Skeletal muscle tissue (tissue), 4 donors: ENCODE results near the gene CGN. TPM values are rescaled to one million over a fixed set of nuclear protein-coding genes. Genes with fewer than 3 reads are reported as not detected.

Experiments
- H3K27ac ChIP-seq: one replicate; pipeline ENCODE4 v1.7.0; 2013; ENCODE audit warnings: mild to moderate bottlenecking, low read depth, low read length, inconsistent platforms
- H3K27me3 ChIP-seq, 3 donors: one replicate each; pipeline ENCODE4 v1.7.0; 2013; ENCODE audit warnings: low read length in 3 of 3; ENCODE audit not compliant: control insufficient read depth in 3 of 3, insufficient read depth in 3 of 3
- H3K36me3 ChIP-seq, 3 donors: one replicate each; pipeline ENCODE4 v1.7.0; 2013; ENCODE audit warnings: low read length in 3 of 3; ENCODE audit not compliant: control insufficient read depth in 3 of 3, insufficient read depth in 3 of 3
- H3K4me1 ChIP-seq, 3 donors: one replicate each; pipeline ENCODE4 v1.7.0; 2013; ENCODE audit warnings: low read length in 3 of 3, mild to moderate bottlenecking in 3 of 3; ENCODE audit not compliant: control insufficient read depth in 3 of 3, insufficient read depth in 3 of 3
- H3K4me3 ChIP-seq, 3 donors: one replicate each; pipeline ENCODE4 v1.7.0; 2013; ENCODE audit warnings: low read length in 3 of 3
- H3K9ac ChIP-seq, 3 donors: one replicate each; pipeline ENCODE4 v1.7.0; 2013; ENCODE audit warnings: low read length in 3 of 3, mild to moderate bottlenecking in 3 of 3, moderate library complexity in 2 of 3, low read depth in 1 of 3
- H3K9me3 ChIP-seq, 3 donors: one replicate each; pipeline ENCODE4 v1.7.0; 2013; ENCODE audit warnings: low read length in 3 of 3; ENCODE audit not compliant: control insufficient read depth in 3 of 3
- total RNA-seq: library from RNA; depleted of rRNA; stranded (reverse); fragments of >200 nt; gene quantifications from one replicate; pipeline ENCODE4 v1.2.3, GENCODE V29; 2014
- donor health status: Osteomylitis.

Gene CGN
- total RNA-seq, 1 donor from 2014 or later, result 0.52 TPM

- no peak overlapping the region for H3K9ac ChIP-seq
These were observed 31.7 kb upstream of the CGN start for GRCh38 chr1:151479462-151479861.

GRCh38 chr1:151482017-151482416 is 29.2 kb upstream of the CGN start:
- Histone ChIP-seq H3K27me3 (no peaks in the 10 kb centered on the region), H3K9me3 (no peaks in the 10 kb centered on the region), H3K9ac (no peak overlapping the region), H3K27ac (no peak overlapping the region), H3K4me3 (no peak overlapping the region), H3K36me3 (no peaks in the 10 kb centered on the region), H3K4me1 (no peaks in the 10 kb centered on the region)

More at GRCh38 chr1:151479462-151479861, 31.7 kb upstream of the CGN start:
- Histone ChIP-seq H3K27ac (no peak overlapping the region), H3K4me1 (no peaks in the 10 kb centered on the region), H3K27me3 (no peaks in the 10 kb centered on the region), H3K36me3 (no peaks in the 10 kb centered on the region), H3K9me3 (no peaks in the 10 kb centered on the region), H3K4me3 (no peak overlapping the region)

- Histone ChIP-seq H3K4me3 (no peak overlapping the region), H3K27ac (no peak overlapping the region), H3K36me3 (no peaks in the 10 kb centered on the region), H3K9me3 (no peaks in the 10 kb centered on the region), H3K9ac (no peak overlapping the region), H3K27me3 (no peaks in the 10 kb centered on the region), H3K4me1 (no peaks in the 10 kb centered on the region)
These were observed 25.4 kb upstream of the CGN start for GRCh38 chr1:151485685-151486255.

GRCh38 chr1:151486557-151486956 is 24.6 kb upstream of the CGN start:
- H3K27ac ChIP-seq, result no peak overlapping the region
- no peak overlapping the region for H3K9ac ChIP-seq
- no peaks in the 10 kb centered on the region for H3K36me3 ChIP-seq
- no peaks in the 10 kb centered on the region for H3K27me3 ChIP-seq
- no peak overlapping the region for H3K4me3 ChIP-seq
- no peaks in the 10 kb centered on the region for H3K9me3 ChIP-seq
- H3K4me1 ChIP-seq, result no peaks in the 10 kb centered on the region

- no peak overlapping the region for H3K27ac ChIP-seq
- H3K27me3 ChIP-seq, result no peaks in the 10 kb centered on the region
- no peaks in the 10 kb centered on the region for H3K36me3 ChIP-seq
- no peak overlapping the region for H3K9ac ChIP-seq
- no peaks in the 10 kb centered on the region for H3K4me1 ChIP-seq
- no peaks in the 10 kb centered on the region for H3K9me3 ChIP-seq
- H3K4me3 ChIP-seq, result no peak overlapping the region
These were observed 19.5 kb upstream of the CGN start for GRCh38 chr1:151491641-151492040.

GRCh38 chr1:151492120-151492519 is 19.1 kb upstream of the CGN start:
- no peak overlapping the region for H3K9ac ChIP-seq
- H3K9me3 ChIP-seq, result no peaks in the 10 kb centered on the region
- no peaks in the 10 kb centered on the region for H3K36me3 ChIP-seq
- no peaks in the 10 kb centered on the region for H3K4me1 ChIP-seq
- H3K27me3 ChIP-seq, result no peaks in the 10 kb centered on the region
- H3K4me3 ChIP-seq, result no peak overlapping the region
- H3K27ac ChIP-seq, result no peak overlapping the region

- no peak overlapping the region for H3K4me3 ChIP-seq
- H3K9ac ChIP-seq, result no peak overlapping the region
- H3K36me3 ChIP-seq, result no peaks in the 10 kb centered on the region
- H3K27me3 ChIP-seq, result no peaks in the 10 kb centered on the region
- H3K9me3 ChIP-seq, result no peaks in the 10 kb centered on the region
- no peaks in the 10 kb centered on the region for H3K4me1 ChIP-seq
- H3K27ac ChIP-seq, result no peak overlapping the region
These were observed 18.1 kb upstream of the CGN start for GRCh38 chr1:151493042-151493441.

GRCh38 chr1:151494741-151495281 is 16.4 kb upstream of the CGN start:
- Histone ChIP-seq H3K4me3 (no peak overlapping the region), H3K27ac (no peak overlapping the region), H3K36me3 (no peaks in the 10 kb centered on the region), H3K9me3 (no peaks in the 10 kb centered on the region), H3K27me3 (peaks cover 0 to 2% (median 0%) of the 10 kb centered on the region in 3 donors), H3K9ac (no peak overlapping the region), H3K4me1 (no peaks in the 10 kb centered on the region)

GRCh38 chr1:151495316-151495715 is 15.9 kb upstream of the CGN start:
- Histone ChIP-seq H3K27ac (no peak overlapping the region), H3K27me3 (peaks cover 0 to 2% (median 0%) of the 10 kb centered on the region in 3 donors), H3K9ac (no peak overlapping the region), H3K36me3 (no peaks in the 10 kb centered on the region), H3K9me3 (no peaks in the 10 kb centered on the region), H3K4me3 (no peak overlapping the region), H3K4me1 (no peaks in the 10 kb centered on the region)

GRCh38 chr1:151499365-151499764 is 11.8 kb upstream of the CGN start:
- Histone ChIP-seq H3K4me1 (no peaks in the 10 kb centered on the region), H3K36me3 (no peaks in the 10 kb centered on the region), H3K4me3 (no peak overlapping the region), H3K9me3 (no peaks in the 10 kb centered on the region), H3K9ac (no peak overlapping the region), H3K27ac (no peak overlapping the region), H3K27me3 (peaks cover 0 to 2% (median 0%) of the 10 kb centered on the region in 3 donors)
